Activated CD8-positive, alpha-beta memory T cell treated with anti-CD3 and anti-CD28 coated beads, Interleukin-2, amount 50 U/mL, for 24 hours (primary cell): ENCODE measurements around the gene ASPN.

Experiments
- DNase-seq: peaks from one replicate; pipeline ENCODE4 v3.0.0-alpha.2; 2020; ENCODE audit errors: extremely low read depth

The ASPN gene

DNA sequence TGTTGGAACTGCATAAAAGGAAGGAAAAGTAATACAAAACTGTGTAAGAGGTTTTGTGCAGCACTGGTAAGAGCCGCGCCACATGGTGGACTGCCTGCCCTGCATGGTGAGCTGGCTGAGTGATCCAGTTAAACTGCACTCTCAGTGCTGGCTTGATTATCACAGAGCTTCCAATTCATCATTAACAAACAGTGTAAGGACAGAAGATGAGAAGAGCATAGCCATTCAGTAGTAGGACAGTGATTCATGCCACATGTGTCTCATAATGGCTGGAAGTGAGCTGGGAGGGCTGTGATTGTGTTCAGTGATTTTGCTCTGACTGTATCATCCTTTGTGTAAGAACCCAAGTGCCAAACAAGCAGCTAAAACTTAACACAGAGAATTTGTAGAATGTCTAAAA, 14.1 kb downstream of the ASPN start:
- DNase-seq = no peak

DNA sequence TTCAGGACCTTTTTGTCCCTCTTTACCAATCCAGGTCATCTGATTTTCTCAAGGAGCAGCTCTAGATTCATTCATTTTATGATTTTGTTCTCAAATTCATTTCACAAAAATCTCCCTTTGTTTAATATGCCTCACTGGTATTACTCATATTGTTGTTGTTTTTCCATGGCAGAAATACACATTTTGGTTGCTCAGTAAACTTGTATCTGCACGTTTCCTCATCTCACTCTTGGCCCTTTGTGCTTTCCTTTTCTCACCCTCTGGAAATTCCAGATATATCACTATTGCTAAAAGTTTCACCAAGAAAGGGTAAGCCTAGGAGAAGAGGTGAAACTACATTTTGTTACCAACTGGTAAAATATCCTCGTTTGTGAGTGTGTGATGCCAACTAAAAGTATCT, 14.8 kb downstream of the ASPN start:
- no peak for DNase-seq

DNA sequence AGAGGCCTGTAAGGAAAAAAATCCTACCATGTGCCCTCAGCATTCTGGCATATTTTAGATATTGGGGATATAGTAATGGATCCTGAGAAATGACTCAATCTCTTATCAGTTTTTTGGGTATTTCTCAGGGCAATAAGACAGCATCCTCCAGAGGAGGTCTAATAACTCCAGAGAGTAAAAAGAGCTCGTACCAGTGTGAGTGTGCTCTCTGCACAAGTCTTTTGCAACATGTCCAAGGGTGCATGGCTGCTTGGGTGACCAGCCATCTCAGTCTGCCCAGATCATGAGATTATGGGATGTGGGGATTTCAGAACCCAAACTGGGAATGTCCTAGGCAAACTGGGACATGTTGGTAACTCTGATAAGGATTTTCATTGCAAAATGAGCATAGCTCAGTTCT, 15.3 kb downstream of the ASPN start:
- no peak for DNase-seq

- DNase-seq = no peak
Measured at GRCh38 chr9:92463984-92464383, 18.3 kb downstream of the ASPN start.

GRCh38 chr9:92463387-92463786, 18.9 kb downstream of the ASPN start:
- DNase-seq = no peak

GRCh38 chr9:92457576-92457975, 24.7 kb downstream of the ASPN start:
- no peak for DNase-seq

- no peak for DNase-seq
Measured at GRCh38 chr9:92455217-92455616, 27.1 kb downstream of the ASPN start.

GRCh38 chr9:92446536-92446935, 35.8 kb downstream of the ASPN start:
- no peak for DNase-seq

- no peak for DNase-seq
Measured at GRCh38 chr9:92444841-92445240, 37.5 kb downstream of the ASPN start.

DNA sequence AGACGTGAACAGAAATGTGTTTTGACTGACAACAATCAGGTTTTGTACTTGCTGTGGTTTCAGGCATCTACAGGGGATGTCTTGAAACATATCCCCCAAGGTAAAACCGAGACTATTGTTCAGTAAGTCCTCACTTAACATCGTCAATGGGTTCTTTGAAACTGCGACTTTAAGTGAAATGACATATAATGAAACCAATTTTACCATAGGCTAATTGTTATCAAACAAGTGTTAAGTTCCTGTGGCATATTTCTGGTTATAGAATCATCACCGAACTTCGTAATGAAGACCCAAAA, 41.6 kb downstream of the ASPN start:
- DNase-seq = no peak

DNA sequence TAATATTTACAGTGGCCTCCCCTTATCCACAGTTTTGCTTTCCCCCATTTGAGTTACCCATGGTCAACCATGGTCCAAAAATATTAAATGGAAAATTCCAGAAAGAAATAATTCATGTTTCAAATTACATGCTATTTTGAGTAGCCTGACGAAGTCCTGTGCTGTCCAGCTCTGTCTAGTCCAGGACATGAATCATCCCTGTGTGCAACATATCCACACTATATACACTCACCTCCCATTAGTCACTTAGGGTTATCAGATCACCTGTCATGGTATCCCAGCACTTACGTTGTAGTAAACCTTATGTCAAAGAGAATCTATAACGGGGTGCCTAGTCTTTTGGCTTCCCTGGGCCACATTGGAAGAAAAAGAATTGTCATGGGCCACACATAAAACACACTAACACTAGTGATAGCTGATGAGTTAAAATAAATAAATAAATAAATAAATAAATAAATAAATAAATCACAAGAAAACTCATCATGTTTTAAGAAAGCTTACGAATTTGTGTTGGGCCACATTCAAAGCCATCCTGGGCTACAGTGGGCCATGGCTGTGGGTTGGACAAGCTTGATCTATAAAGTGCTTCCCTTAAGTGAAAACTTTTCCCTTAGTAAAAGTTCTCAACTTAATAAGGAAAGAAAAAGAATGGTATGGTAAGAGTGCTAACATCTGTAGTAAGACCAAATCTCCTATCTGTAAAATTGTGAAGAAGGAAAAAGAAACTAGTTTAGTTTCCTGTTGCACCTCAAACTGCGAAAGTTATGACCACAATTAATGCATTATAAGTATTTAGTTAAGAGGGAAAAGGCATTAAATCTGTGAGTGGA, 42.2 kb downstream of the ASPN start:
- no peak for DNase-seq

DNA sequence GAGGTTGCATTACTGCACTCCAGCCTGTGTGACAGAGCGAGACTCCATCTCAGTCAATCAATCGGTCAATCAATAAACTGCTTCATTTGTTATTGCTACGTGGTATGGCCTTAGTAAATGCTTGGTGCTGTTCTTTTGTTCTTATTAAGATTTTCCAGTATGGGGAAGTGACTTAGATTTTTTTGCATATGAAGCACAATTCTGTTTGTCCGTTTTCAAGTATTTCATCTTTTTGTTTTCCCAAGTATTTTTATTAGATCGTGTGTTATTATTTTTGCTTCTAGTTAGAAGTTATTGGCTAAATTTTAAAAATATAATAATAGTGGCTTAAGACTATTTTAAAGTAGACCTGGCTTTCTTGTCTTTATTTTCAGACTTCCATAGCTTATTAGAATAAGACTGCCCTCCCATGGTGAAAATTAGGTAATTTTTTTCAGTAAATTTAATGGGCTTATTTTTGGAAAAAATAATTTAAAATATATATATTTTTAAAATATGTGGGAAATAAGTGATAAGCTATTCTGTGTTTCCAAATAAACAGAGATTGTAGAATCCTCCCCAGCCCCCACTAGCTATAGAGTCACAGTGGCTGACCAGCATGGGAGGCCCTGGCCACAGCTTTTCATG, 43.3 kb downstream of the ASPN start:
- no peak for DNase-seq

DNA sequence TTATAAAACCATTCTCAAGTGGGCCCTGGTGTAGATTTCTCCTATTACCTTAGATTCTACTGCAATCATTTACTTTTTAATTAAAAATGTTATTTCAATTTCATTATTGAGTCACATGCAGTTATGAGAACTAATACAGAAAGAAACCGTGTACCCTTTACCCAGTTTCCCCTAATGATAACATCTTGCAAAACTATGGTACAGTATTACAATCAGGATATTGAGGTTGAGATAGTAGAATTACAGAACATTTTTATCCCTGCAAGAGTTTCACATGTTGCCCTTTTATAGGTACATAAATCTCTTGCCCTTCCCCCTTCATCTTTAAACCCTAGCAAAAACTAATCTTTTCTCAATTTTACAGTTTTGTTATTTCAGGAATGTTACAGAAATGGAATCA, 47.0 kb downstream of the ASPN start:
- no peak for DNase-seq

- no peak for DNase-seq
Measured at GRCh38 chr9:92432972-92433548, 49.2 kb downstream of the ASPN start.

DNA sequence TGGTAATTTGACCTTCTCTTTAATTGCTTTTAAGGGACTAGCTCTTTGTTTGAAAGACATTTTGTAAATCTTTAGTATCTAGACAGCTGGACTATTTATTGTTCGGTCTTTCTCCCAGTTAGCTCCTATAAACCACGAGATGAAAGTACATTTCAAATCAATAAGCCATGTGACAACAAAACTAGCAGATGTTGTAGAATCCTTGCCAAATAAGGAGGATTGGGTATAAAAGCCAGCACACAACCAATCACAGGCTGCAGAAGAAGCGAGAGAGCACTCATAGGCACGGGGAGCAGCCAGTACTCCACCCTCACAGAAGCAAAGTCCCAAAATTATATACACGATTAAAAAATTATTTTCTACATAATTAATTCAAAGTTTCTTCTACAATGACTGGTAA, 50.0 kb downstream of the ASPN start:
- DNase-seq = no peak

DNA sequence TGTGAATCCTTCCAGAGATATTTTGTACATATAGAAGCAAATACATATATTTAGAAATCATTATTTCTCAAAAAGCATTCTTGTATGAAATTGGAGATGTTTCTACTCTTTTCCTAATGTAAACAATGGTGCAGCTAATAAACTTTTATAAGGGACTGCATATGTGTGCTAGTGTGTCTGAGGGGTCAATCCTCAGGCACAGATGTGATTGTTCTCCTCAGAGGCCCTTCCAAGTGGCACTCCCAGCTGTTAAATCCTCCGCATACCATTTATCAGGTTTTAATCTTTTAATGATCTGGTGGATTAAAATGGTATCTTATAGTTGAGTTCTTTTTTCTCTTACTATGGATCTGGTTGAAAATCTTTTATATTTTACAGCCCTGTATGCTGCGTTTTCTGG, 52.5 kb downstream of the ASPN start:
- DNase-seq = no peak

GRCh38 chr9:92426501-92427145, 55.7 kb downstream of the ASPN start:
- no peak for DNase-seq

DNA sequence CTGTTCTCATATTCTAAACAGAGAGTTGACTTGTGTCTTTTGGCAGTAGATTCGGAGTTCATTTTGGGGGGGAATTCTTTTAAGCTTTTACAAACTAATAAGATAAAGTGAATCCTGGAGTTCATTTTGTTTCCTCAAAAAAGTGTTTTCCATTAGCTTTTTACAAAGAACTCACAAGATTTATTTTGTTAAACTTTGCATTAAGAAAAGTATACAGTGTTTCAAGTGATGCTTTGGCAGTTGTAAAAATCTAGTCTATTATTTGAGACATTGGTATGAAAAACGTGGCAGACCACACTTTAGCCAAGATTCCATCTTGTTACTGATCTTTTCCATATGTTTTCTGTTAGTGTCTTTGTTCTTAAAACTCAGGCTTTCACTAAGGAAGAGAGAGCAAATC, 56.8 kb downstream of the ASPN start:
- DNase-seq = no peak

DNA sequence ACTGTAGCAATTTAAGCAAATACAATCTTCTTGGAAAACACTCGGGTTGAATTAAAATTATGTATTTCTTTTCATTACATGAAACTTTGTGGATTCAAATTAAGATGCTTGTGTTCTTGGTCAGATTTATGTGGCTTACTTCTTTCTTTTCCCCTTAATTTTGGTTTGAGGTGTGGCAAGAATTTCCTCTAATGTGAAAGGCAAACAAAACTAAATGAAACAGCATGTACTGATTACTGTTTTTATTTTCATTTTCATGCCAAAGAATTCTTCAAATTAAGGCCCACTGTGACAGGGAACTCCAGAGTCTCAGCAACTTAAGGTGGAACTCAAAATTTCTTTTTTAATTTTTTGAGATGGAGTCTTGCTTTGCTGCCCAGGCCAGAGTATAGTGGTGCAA, 58.0 kb downstream of the ASPN start, which contains the start of gene OMD:
Gene OMD, minus strand, starts transcription at position 132 of the 400 bp plus-strand sequence. CDS start 6,913 bp downstream, outside the sequence.
- no peak for DNase-seq

GRCh38 chr9:92423612-92424011, 58.7 kb downstream of the ASPN start:
- DNase-seq = no peak

DNA sequence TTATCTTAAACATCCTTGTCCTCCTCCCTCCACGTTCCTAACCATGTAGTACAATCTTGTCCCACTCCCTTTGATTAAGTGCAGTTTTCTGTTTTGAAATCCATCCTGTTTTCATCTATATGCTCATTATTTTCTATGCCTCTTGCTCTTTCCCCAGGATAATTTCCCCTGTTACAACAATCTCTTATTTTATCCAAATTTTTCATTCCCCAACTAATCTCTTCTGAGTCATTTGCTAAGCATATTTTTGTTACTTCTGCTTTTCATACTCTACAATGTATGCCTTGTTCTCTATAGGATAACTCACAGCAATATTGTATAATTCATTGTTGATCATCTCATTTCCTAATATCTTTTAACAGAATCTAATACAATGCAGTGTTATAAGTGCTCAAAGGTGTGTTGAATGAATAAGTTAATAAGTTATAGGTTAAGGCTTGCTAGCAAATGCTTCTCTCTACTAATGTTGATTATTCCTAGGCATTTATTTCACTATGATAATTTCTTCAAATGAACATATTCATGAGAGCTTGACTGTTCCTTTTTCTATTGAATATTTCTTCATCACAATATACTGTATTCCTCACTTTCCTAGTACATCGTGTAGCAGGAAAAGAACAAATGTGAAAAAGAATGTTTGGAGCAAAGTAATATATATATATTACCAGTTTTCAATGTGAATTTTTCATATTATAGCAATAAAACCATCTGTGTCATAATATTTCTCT, 59.5 kb downstream of the ASPN start:
- DNase-seq = no peak

- DNase-seq = no peak
Measured at GRCh38 chr9:92414566-92414965, 67.7 kb downstream of the ASPN start.
